ENCODE measurements around the gene IQCH. TPM values are rescaled to one million over a fixed set of nuclear protein-coding genes. Genes with fewer than 3 reads are reported as not detected.

IQCH gene
- total and polyA plus RNA-seq, 5 experiments from 2014 or later: 0.20 to 0.96 (median 0.33) TPM; not detected in 1

GRCh38 chr15:67549736-67550135 lies 295.1 kb downstream of the IQCH start:
- no peak for ATAC-seq
- no peaks in the 10 kb centered on the region for H3K27me3 Mint-ChIP-seq
- peaks cover 0 to 60% (median 10%) of the 10 kb centered on the region in 3 donors for H3K36me3 Mint-ChIP-seq
- H3K9me3 Mint-ChIP-seq: no peaks in the 10 kb centered on the region
- peaks cover 15 to 44% (median 35%) of the 10 kb centered on the region in 4 donors for H3K4me1 Mint-ChIP-seq
- no peak overlapping the region for H3K4me3 Mint-ChIP-seq
- no peak for DNase-seq
- no peak overlapping the region for H3K27ac Mint-ChIP-seq
- POLR2A ChIA-PET: no interaction called here

GRCh38 chr15:67550522-67550921 lies 295.9 kb downstream of the IQCH start:
- ATAC-seq (no peak), DNase-seq (no peak)
- Mint-ChIP-seq H3K27ac (no peak overlapping the region), H3K36me3 (peaks cover 0 to 67% (median 16%) of the 10 kb centered on the region in 3 donors), H3K4me1 (peaks cover 13 to 40% (median 30%) of the 10 kb centered on the region in 4 donors), H3K27me3 (no peaks in the 10 kb centered on the region), H3K4me3 (no peak overlapping the region), H3K9me3 (no peaks in the 10 kb centered on the region)
- POLR2A ChIA-PET: no interaction called here

GRCh38 chr15:67551207-67551743 lies 296.7 kb downstream of the IQCH start:
- ATAC-seq (no peak), DNase-seq (no peak)
- Mint-ChIP-seq H3K4me3 (no peak overlapping the region), H3K27ac (peak overlapping the region in 1 of 10 donors; percentile 67), H3K9me3 (no peaks in the 10 kb centered on the region), H3K4me1 (peaks cover 12 to 35% (median 23%) of the 10 kb centered on the region in 4 donors), H3K27me3 (no peaks in the 10 kb centered on the region), H3K36me3 (peaks cover 0 to 73% (median 18%) of the 10 kb centered on the region in 3 donors)
- POLR2A ChIA-PET: interaction anchor here (0.5 kb wide), 1 partner anchor 158 kb away, joined by 4 read pairs; no protein-coding TSS in a partner anchor

Other genes starting within 250 kb of the IQCH start
- gene SMAD3, start 189.2 kb upstream of the IQCH start, total RNA-seq: 10 to 100 TPM; 53.1 to 55.4 TPM
- gene SMAD3, start 189.2 kb upstream of the IQCH start, polyA plus RNA-seq: 1 to 10 TPM in 2 of 3 donors, under 1 TPM in 1; 0.57 to 4.2 (median 1.7) TPM
- 10 to 100 TPM; 28.1 to 28.2 TPM for gene AAGAB, start 125 bp upstream of the IQCH start, total RNA-seq
- 10 to 100 TPM; 43.8 to 49.4 (median 44.3) TPM for gene AAGAB, start 125 bp upstream of the IQCH start, polyA plus RNA-seq

Measured in naive thymus-derived CD8-positive, alpha-beta T cell (primary cell).